SK-N-SH treated with all-trans-retinoic acid at 6 μM for 48 hours (cell line): Measurements from ENCODE around the gene TDRD12.

Source experiments
- ARNTL ChIP-seq: fragments of 450-650 bp; formaldehyde crosslinking; IDR thresholded peaks from 2 replicates; pipeline ENCODE4 v1.5.0; 2020; ENCODE audit warnings: low read depth, mild to moderate bottlenecking, moderate library complexity, borderline replicate concordance
- CSDC2 ChIP-seq: fragments of 250-450 bp; sonication (Bioruptor Pico); IDR thresholded peaks from 2 replicates; pipeline ENCODE4 v1.5.0; 2020; ENCODE audit warnings: mild to moderate bottlenecking, moderate library complexity
- OSR1 ChIP-seq: fragments of 250-450 bp; sonication (Bioruptor Pico); IDR thresholded peaks from 2 replicates; pipeline ENCODE4 v1.8.0; 2022; ENCODE audit warnings: moderate library complexity, mild to moderate bottlenecking, inconsistent platforms
- PATZ1 ChIP-seq: fragments of 250-450 bp; sonication (Bioruptor Pico); IDR thresholded peaks from 2 replicates; pipeline ENCODE4 v1.8.0; 2020; ENCODE audit warnings: mild to moderate bottlenecking, moderate library complexity, borderline replicate concordance
- RARB ChIP-seq: fragments of 250-450 bp; sonication (Bioruptor Pico); IDR thresholded peaks from 2 replicates; pipeline ENCODE4 v1.8.0; 2021; ENCODE audit warnings: mild to moderate bottlenecking, moderate library complexity
- ZFP3 ChIP-seq: fragments of 250-450 bp; sonication (Bioruptor Pico); IDR thresholded peaks from 2 replicates; pipeline ENCODE4 v1.5.0; 2020; ENCODE audit warnings: mild to moderate bottlenecking, moderate library complexity
- ZFP30 ChIP-seq: fragments of 450-650 bp; formaldehyde crosslinking; IDR thresholded peaks from 2 replicates; pipeline ENCODE4 v1.5.0; 2022; ENCODE audit warnings: mild to moderate bottlenecking, moderate library complexity
- ZNF8 ChIP-seq: fragments of 450-650 bp; formaldehyde crosslinking; IDR thresholded peaks from 2 replicates; pipeline ENCODE4 v1.5.0; 2020; ENCODE audit warnings: mild to moderate bottlenecking, moderate library complexity
- TF ChIP-seq, protein P1 (sequence below): fragments of 250-450 bp; sonication (Bioruptor Pico); IDR thresholded peaks from 2 replicates; pipeline ENCODE4 v1.5.1; 2021; ENCODE audit warnings: mild to moderate bottlenecking, moderate library complexity
- TF ChIP-seq, protein P2 (sequence below): fragments of 250-450 bp; sonication (Bioruptor Pico); IDR thresholded peaks from 2 replicates; pipeline ENCODE4 v1.8.0; 2021; ENCODE audit warnings: low read depth, mild to moderate bottlenecking, moderate library complexity, borderline replicate concordance

DNA sequence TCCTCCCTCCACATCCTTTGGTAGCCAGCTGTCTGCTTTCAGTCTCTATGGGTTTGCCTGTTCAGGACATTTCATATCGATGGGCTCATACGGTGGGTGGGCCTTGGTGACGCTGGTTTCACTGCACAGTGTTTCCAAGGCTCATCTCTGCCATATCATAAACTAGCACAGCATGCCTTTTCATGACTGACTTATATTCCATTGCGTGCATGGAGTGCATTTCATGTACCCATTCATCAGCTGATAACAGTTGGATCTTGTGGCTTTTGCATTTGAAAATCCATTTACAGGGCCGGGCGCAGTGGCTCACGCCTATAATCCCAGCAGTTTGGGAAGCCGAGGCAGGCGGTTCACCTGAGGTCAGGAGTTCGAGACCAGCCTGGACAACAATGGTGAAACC is 69.9 kb downstream of the TDRD12 start:
- TF ChIP-seq OSR1 (CRISPR knock-in tag) = no peak
- TF ChIP-seq PATZ1 (CRISPR knock-in tag) = no peak
- no peak for TF ChIP-seq ZFP30 (CRISPR knock-in tag)
- no peak for TF ChIP-seq ZNF8 (CRISPR knock-in tag)
- TF ChIP-seq CSDC2 (CRISPR knock-in tag) = no peak
- TF ChIP-seq ZFP3 (CRISPR knock-in tag) = no peak
- TF ChIP-seq ARNTL = no peak
- no peak for TF ChIP-seq RARB (CRISPR knock-in tag)
- TF ChIP-seq, protein P1, sequence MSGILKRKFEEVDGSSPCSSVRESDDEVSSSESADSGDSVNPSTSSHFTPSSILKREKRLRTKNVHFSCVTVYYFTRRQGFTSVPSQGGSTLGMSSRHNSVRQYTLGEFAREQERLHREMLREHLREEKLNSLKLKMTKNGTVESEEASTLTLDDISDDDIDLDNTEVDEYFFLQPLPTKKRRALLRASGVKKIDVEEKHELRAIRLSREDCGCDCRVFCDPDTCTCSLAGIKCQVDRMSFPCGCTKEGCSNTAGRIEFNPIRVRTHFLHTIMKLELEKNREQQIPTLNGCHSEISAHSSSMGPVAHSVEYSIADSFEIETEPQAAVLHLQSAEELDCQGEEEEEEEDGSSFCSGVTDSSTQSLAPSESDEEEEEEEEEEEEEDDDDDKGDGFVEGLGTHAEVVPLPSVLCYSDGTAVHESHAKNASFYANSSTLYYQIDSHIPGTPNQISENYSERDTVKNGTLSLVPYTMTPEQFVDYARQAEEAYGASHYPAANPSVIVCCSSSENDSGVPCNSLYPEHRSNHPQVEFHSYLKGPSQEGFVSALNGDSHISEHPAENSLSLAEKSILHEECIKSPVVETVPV (CRISPR knock-in tag) = no peak
- TF ChIP-seq, protein P2, sequence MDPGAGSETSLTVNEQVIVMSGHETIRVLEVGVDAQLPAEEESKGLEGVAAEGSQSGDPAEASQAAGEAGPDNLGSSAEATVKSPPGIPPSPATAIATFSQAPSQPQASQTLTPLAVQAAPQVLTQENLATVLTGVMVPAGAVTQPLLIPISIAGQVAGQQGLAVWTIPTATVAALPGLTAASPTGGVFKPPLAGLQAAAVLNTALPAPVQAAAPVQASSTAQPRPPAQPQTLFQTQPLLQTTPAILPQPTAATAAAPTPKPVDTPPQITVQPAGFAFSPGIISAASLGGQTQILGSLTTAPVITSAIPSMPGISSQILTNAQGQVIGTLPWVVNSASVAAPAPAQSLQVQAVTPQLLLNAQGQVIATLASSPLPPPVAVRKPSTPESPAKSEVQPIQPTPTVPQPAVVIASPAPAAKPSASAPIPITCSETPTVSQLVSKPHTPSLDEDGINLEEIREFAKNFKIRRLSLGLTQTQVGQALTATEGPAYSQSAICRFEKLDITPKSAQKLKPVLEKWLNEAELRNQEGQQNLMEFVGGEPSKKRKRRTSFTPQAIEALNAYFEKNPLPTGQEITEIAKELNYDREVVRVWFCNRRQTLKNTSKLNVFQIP (CRISPR knock-in tag) = no peak
